Testis (tissue), 2 donors: Measurements from ENCODE around the gene FOXK1.

Experiments
- POLR2A ChIP-seq: fragments of 450-650 bp; IDR thresholded peaks from one replicate; pipeline ENCODE4 v1.6.1; 2017; ENCODE audit warnings: antibody characterized with exemption, mild to moderate bottlenecking, moderate library complexity
- TF ChIP-seq, protein P1 (sequence below), 3 experiments: fragments of 450-650 bp in 2 of 3; fragments of 200-600 bp in 1 of 3; sonication (generic) in 1 of 3; IDR thresholded peaks; one replicate each; pipeline ENCODE4 v1.5.1; 2016 to 2019; ENCODE audit warnings: antibody characterized with exemption in 3 of 3, mild to moderate bottlenecking in 2 of 3, moderate library complexity in 1 of 3

DNA sequence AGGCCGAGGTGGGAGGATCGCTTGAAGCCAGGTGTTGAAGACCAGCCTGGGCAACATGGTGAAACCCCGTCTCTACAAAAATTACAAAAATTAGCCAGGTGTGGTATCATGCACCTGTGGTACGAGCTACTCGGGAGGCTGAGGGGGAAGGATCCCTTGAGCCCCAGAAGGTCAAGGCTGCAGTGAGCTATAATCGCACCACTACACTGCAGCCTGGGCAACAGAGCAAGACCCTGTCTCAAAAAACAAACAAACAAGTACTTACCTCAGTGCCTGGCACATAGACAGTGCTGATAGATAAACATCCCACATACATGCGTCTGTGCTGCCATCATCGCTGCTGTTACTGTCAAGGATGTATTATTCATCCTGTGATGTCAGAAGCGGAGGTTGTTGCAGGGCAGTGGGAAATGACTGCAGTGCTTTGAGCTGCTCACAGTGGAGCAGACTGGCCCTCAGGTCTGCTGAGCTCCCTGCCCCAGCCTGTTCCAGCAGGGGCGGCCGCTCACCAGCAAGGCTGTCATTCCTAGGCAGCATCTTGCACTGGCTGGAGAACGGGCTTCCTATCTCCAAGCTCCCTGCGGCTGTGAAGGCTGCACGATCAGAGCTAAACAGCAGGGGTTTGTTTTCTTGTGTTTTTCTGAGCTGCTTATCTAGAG lies 18.6 kb downstream of the FOXK1 start:
- no peak for TF ChIP-seq POLR2A
- TF ChIP-seq, protein P1, sequence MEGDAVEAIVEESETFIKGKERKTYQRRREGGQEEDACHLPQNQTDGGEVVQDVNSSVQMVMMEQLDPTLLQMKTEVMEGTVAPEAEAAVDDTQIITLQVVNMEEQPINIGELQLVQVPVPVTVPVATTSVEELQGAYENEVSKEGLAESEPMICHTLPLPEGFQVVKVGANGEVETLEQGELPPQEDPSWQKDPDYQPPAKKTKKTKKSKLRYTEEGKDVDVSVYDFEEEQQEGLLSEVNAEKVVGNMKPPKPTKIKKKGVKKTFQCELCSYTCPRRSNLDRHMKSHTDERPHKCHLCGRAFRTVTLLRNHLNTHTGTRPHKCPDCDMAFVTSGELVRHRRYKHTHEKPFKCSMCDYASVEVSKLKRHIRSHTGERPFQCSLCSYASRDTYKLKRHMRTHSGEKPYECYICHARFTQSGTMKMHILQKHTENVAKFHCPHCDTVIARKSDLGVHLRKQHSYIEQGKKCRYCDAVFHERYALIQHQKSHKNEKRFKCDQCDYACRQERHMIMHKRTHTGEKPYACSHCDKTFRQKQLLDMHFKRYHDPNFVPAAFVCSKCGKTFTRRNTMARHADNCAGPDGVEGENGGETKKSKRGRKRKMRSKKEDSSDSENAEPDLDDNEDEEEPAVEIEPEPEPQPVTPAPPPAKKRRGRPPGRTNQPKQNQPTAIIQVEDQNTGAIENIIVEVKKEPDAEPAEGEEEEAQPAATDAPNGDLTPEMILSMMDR (IDR thresholded peaks at IDR 0.05), result no peak
